Measurements from ENCODE around the gene TMEM219.
"Not testable (repeated sequence)": the region's sequence is repeated elsewhere in the genome, so short reads cannot be mapped to it uniquely, and the experiment has no call there.

TMEM219 gene

DNA sequence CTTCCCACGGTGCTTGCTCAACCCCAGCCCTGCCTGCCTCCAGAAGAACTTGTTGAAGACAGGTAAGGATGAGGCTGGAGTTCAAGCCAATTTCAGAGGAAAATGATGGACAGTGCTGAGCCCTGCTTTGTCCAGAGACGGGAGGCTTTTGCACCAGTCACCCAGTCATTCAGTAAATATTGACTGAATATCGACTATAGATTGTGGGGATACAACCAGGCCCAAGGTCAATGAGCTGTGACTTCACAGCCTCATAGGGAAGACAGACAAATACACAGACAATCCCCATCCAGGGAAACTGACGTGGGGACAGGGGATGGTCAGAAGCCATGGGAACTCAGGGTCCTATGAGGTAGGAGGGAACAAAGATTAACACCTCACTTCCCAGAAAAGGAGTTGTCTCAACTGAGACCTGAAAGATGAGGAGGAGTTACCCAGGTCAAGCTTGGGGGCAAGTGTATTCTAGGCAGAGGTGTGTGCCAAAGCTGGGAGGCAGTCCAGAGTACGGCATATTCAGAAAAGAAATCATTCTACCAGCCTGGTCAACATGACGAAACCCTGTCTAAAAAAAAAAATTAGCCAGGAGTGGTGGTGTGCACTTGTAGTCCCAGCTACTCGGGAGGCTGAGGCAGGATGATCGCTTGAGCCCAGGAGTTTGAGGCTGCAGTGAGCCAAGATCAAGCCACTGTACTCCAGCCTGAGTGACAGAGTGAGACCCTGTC is 54.8 kb downstream of the TMEM219 start:
- H3K4me3 Mint-ChIP-seq: no peak overlapping the region
- ATAC-seq (replicated peaks): no peak
- H3K9me3 Mint-ChIP-seq: peaks cover 0 to 2% of the 10 kb centered on the region in 2 donors
- no peak overlapping the region for H3K27ac Mint-ChIP-seq
- peaks cover 11 to 25% of the 10 kb centered on the region in 2 donors for H3K27me3 Mint-ChIP-seq
- H3K36me3 Mint-ChIP-seq: peaks cover 1 to 4% of the 10 kb centered on the region in 2 donors
- H3K4me1 Mint-ChIP-seq: peaks cover 15 to 25% of the 10 kb centered on the region in 2 donors
- DNase-seq: no peak

DNA sequence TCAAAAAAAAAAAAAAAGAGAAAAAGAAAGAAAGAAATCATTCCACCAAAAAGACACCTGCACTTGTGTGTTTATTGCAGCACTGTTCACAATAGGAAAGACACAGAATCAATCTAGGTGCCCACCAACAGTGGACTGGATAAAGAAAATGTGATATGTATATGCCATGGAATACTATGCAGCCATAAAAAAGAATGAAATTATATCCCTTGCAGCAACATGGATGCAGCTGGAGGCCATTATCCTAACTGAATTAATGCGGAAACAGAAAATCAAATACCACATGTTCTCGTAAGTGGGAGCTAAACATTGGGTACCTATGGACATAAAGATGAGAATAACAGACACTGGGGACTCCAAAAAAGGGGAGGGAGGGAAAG is 55.4 kb downstream of the TMEM219 start:
- DNase-seq (no peak), ATAC-seq (replicated peaks) (no peak)
- Mint-ChIP-seq H3K27ac (no peak overlapping the region), H3K4me3 (no peak overlapping the region), H3K27me3 (peaks cover 5 to 19% of the 10 kb centered on the region in 2 donors), H3K36me3 (no peaks in the 10 kb centered on the region), H3K4me1 (peaks cover 10 to 21% of the 10 kb centered on the region in 2 donors), H3K9me3 (peaks cover 0 to 2% of the 10 kb centered on the region in 2 donors)

DNA sequence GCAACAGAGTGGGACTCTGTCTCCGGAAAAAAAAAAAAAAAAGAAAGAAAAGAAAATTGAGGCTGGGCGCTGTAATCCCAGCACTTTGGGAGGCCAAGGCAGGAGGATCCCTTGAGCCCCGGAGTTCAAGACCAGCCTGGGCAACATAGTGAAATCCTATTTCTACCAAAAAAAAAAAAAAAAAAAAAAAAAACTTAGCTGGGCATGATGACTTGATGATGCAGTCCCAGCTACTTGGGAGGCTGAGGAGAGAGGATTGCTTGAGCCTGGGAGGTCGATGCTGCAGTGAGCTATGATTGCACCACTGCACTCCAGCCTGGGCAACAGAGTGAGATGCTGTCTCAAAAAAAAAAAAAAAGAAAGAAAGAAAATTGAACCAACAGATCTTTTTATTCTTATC is 56.1 kb downstream of the TMEM219 start:
- H3K9me3 Mint-ChIP-seq; ATAC-seq (replicated peaks); H3K4me3 Mint-ChIP-seq; H3K27ac Mint-ChIP-seq; H3K36me3 Mint-ChIP-seq; DNase-seq: not testable (repeated sequence)
- H3K27me3 Mint-ChIP-seq: peaks cover 5 to 19% of the 10 kb centered on the region in 2 donors
- H3K4me1 Mint-ChIP-seq: peaks cover 9 to 20% of the 10 kb centered on the region in 2 donors

DNA sequence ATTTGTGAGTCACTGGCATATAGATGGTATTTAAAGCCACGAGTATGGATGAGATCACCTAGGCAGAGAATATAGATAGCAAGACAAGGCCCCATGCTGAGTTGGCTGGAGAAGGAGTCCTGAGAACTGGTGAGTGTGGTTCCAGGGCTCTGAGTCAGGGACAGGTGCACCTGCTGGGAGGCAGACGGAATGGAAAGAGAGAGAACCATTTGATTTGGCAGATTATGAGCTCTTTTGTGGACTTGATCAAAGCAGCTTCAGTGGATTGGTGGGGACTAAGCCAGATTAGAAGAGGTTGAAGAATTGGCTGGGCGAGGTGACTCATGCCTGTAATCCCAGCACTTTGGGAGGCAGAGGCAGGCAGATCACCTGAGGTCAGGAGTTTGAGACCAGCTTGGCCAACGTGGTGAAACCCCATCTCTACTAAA is 56.9 kb downstream of the TMEM219 start:
- Mint-ChIP-seq H3K27me3 (peaks cover 8 to 27% of the 10 kb centered on the region in 2 donors), H3K4me3 (no peak overlapping the region), H3K36me3 (no peaks in the 10 kb centered on the region), H3K4me1 (peaks cover 8 to 17% of the 10 kb centered on the region in 2 donors), H3K27ac (no peak overlapping the region), H3K9me3 (peaks cover 0 to 2% of the 10 kb centered on the region in 2 donors)
- DNase-seq (no peak), ATAC-seq (replicated peaks) (no peak)

Measured in stimulated activated naive B cell treated with anti-CD40 and anti-IgM and Interleukin-4, amounts not matched to agents 10 μg/mL and 1 μg/mL and 100 μg/mL, for 72 hours (primary cell).